Measurements from ENCODE around the gene IL32. TPM values are rescaled to one million over a fixed set of nuclear protein-coding genes. Genes with fewer than 3 reads are reported as not detected.

Gene IL32
- total and polyA plus RNA-seq, 9 of the 15 experiments (the other 6 are each of a cell fraction or from before 2014, with no cell fraction given), result 0.21 to 2.2 (median 0.37) TPM; not detected in 3

GRCh38 chr16:3059723-3060242 lies 5.7 kb upstream of the IL32 start (continued):
- TF ChIP-seq, protein P1, sequence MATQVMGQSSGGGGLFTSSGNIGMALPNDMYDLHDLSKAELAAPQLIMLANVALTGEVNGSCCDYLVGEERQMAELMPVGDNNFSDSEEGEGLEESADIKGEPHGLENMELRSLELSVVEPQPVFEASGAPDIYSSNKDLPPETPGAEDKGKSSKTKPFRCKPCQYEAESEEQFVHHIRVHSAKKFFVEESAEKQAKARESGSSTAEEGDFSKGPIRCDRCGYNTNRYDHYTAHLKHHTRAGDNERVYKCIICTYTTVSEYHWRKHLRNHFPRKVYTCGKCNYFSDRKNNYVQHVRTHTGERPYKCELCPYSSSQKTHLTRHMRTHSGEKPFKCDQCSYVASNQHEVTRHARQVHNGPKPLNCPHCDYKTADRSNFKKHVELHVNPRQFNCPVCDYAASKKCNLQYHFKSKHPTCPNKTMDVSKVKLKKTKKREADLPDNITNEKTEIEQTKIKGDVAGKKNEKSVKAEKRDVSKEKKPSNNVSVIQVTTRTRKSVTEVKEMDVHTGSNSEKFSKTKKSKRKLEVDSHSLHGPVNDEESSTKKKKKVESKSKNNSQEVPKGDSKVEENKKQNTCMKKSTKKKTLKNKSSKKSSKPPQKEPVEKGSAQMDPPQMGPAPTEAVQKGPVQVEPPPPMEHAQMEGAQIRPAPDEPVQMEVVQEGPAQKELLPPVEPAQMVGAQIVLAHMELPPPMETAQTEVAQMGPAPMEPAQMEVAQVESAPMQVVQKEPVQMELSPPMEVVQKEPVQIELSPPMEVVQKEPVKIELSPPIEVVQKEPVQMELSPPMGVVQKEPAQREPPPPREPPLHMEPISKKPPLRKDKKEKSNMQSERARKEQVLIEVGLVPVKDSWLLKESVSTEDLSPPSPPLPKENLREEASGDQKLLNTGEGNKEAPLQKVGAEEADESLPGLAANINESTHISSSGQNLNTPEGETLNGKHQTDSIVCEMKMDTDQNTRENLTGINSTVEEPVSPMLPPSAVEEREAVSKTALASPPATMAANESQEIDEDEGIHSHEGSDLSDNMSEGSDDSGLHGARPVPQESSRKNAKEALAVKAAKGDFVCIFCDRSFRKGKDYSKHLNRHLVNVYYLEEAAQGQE (IDR thresholded peaks at IDR 0.05; ENCODE audit: borderline replicate concordance), result no peak
- TF ChIP-seq, protein P1 (CRISPR knock-in tag; IDR thresholded peaks at IDR 0.05; ENCODE audit: low read depth), result no peak
- TF ChIP-seq MTA2 (IDR thresholded peaks at IDR 0.05; ENCODE audit: low read depth) (no peak), CBFB (CRISPR knock-in tag; IDR thresholded peaks at IDR 0.05) (no peak), SIN3A (IDR thresholded peaks at IDR 0.05; ENCODE audit: borderline replicate concordance in 2 of 2, control insufficient read depth in 1 of 2, low read depth in 2 of 2, low read length in 2 of 2) (no peak), BRCA1 (IDR thresholded peaks at IDR 0.05) (no peak), BRCA1 (CRISPR knock-in tag; IDR thresholded peaks at IDR 0.05) (0 out of 2 replicates have a peak, but pooled peaks have one; percentile 18), SIN3B (IDR thresholded peaks at IDR 0.05; ENCODE audit: low read depth) (no peak), NFRKB (IDR thresholded peaks at IDR 0.05; ENCODE audit: low read depth) (0 out of 2 replicates have a peak, but pooled peaks have one; percentile 35), ILF3 (IDR thresholded peaks at IDR 0.05; ENCODE audit: borderline replicate concordance) (no peak), NR3C1 (CRISPR knock-in tag; IDR thresholded peaks at IDR 0.05) (0 out of 2 replicates have a peak, but pooled peaks have one; percentile 21), ZSCAN32 (CRISPR knock-in tag; IDR thresholded peaks at IDR 0.05) (no peak), SNIP1 (IDR thresholded peaks at IDR 0.05; ENCODE audit: low read depth) (no peak), NFXL1 (CRISPR knock-in tag; IDR thresholded peaks at IDR 0.05) (no peak), MEF2D (tag; conservative IDR thresholded peaks at IDR 0.05; ENCODE audit: low read depth) (no peak), TRIM24 (IDR thresholded peaks at IDR 0.05) (no peak), KLF10 (CRISPR knock-in tag; IDR thresholded peaks at IDR 0.05) (no peak), MYC (IDR thresholded peaks at IDR 0.05; ENCODE audit: low read depth, low read length) (no peak), MYC (CRISPR knock-in tag; IDR thresholded peaks at IDR 0.05; ENCODE audit: borderline replicate concordance, low read depth) (no peak), PHF21A (IDR thresholded peaks at IDR 0.05; ENCODE audit: borderline replicate concordance, low read depth) (no peak), ATF1 (CRISPR knock-in tag; IDR thresholded peaks at IDR 0.05) (no peak), ATF1 (tag; IDR thresholded peaks at IDR 0.05) (0 out of 2 replicates have a peak, but pooled peaks have one; percentile 7)
- TF ChIP-seq, protein P2, sequence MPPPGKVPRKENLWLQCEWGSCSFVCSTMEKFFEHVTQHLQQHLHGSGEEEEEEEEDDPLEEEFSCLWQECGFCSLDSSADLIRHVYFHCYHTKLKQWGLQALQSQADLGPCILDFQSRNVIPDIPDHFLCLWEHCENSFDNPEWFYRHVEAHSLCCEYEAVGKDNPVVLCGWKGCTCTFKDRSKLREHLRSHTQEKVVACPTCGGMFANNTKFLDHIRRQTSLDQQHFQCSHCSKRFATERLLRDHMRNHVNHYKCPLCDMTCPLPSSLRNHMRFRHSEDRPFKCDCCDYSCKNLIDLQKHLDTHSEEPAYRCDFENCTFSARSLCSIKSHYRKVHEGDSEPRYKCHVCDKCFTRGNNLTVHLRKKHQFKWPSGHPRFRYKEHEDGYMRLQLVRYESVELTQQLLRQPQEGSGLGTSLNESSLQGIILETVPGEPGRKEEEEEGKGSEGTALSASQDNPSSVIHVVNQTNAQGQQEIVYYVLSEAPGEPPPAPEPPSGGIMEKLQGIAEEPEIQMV (tag; conservative IDR thresholded peaks at IDR 0.05; ENCODE audit: low read depth), result no peak
